HCT116 (cell line): ENCODE measurements around the gene IKZF3. TPM values are rescaled to one million over a fixed set of nuclear protein-coding genes. Genes with fewer than 3 reads are reported as not detected.

Source experiments
- ATAC-seq: fragments of 200-7000 bp; cut with Tn5 transposase; 2 replicates; pipeline ENCODE4 v1.9.1; 2020; ENCODE audit warnings: mild to moderate bottlenecking, moderate library complexity
- BruUV-seq: library from RNA; stranded (reverse); fragments of 400-500 nt; replicated peaks from 2 replicates; lab custom pipeline; 2021; lab: Mats Ljungman, UMichigan
- CTCF ChIA-PET: fragments of 300-600 bp; sonication (Branson Sonifier 250); formaldehyde crosslinking; loops from one replicate; lab custom pipeline; 2021; ENCODE audit warnings: antibody characterized with exemption; lab: Charles Lee
- POLR2A ChIA-PET: fragments of 300-600, 350-600 bp; sonication (Branson Sonifier 250); formaldehyde crosslinking; loops from one replicate; lab custom pipeline; 2021; ENCODE audit warnings: antibody characterized with exemption; lab: Charles Lee
- RAD21 ChIA-PET, 2 experiments: fragments of 300-600 bp; sonication (Branson Sonifier 250); formaldehyde crosslinking; loops; one replicate each; lab custom pipeline; 2023; ENCODE audit warnings: low total read pairs in 2 of 2; ENCODE audit not compliant: uncharacterized antibody in 2 of 2, unreplicated experiment in 2 of 2, low non-redundant PET in 1 of 2; lab: Charles Lee
- DNase-seq: peaks from one replicate; pipeline ENCODE4 v3.0.0-alpha.2; 2010; ENCODE audit warnings: low read depth, low spot score
- H2AFZ ChIP-seq: fragments of 200-600 bp; shearing (Covaris generic), sonication (generic); 2 replicates; pipeline ENCODE4 v1.6.1; 2017; ENCODE audit warnings: low read depth, mixed run types, mixed read lengths, antibody characterized with exemption, low read length; ENCODE audit not compliant: poor library complexity, severe bottlenecking
- H3K27ac ChIP-seq: 2 replicates; pipeline ENCODE4 v1.5.1; 2012; ENCODE audit warnings: low read depth, low read length
- H3K27me3 ChIP-seq: fragments of 200-600 bp; sonication (generic); 2 replicates; pipeline ENCODE4 v1.6.1; 2016; ENCODE audit warnings: mixed run types, low read length, mixed read lengths; ENCODE audit not compliant: insufficient read depth
- H3K36me3 ChIP-seq, 2 experiments: fragments of 200-500 bp in 1 of 2; fragments of 200-600 bp in 1 of 2; sonication (Bioruptor generic) in 1 of 2; sonication (generic) in 1 of 2; 2 replicates each; pipeline versions ENCODE4 v1.5.1 to v1.6.1; 2014 to 2016; ENCODE audit warnings: low read length in 2 of 2, inconsistent platforms in 1 of 2, mixed read lengths in 1 of 2, mixed run types in 1 of 2; ENCODE audit not compliant: insufficient read depth in 2 of 2, control insufficient read depth in 1 of 2
- H3K4me1 ChIP-seq, 2 experiments: fragments of 200-600 bp in 1 of 2; sonication (generic) in 1 of 2; 2 replicates each; pipeline versions ENCODE4 v1.5.1 to v1.6.1; 2012 to 2017; ENCODE audit warnings: low read length in 2 of 2, inconsistent platforms in 1 of 2, mild to moderate bottlenecking in 1 of 2, mixed read lengths in 1 of 2, mixed run types in 1 of 2, moderate library complexity in 1 of 2; ENCODE audit not compliant: insufficient read depth in 2 of 2, control insufficient read depth in 1 of 2
- H3K4me2 ChIP-seq: fragments of 200-600 bp; sonication (generic); 2 replicates; pipeline ENCODE4 v1.6.1; 2017; ENCODE audit warnings: mixed run types, low read length, mixed read lengths
- H3K4me3 ChIP-seq, 2 experiments: fragments of 200-600 bp in 1 of 2; sonication (generic) in 1 of 2; replicated peaks in 1 of 2; 2 replicates each; pipeline ENCODE4 v1.5.1; 2011 to 2016; ENCODE audit warnings: low read length in 2 of 2, control low read depth in 1 of 2, low read depth in 1 of 2, mild to moderate bottlenecking in 1 of 2, mixed read lengths in 1 of 2, mixed run types in 1 of 2
- H3K79me2 ChIP-seq: fragments of 200-600 bp; sonication (generic); 2 replicates; pipeline ENCODE4 v1.6.1; 2017; ENCODE audit warnings: mild to moderate bottlenecking, mixed run types, low read length, moderate library complexity, mixed read lengths; ENCODE audit not compliant: insufficient read depth
- H3K9ac ChIP-seq: fragments of 200-600 bp; sonication (generic); 2 replicates; pipeline ENCODE4 v1.6.1; 2016; ENCODE audit warnings: low read length, mixed read lengths
- H3K9me2 ChIP-seq: fragments of 200-600 bp; sonication (generic), shearing (Covaris generic); 2 replicates; pipeline ENCODE4 v1.6.1; 2017; ENCODE audit warnings: mixed run types, mild to moderate bottlenecking, moderate library complexity; ENCODE audit not compliant: insufficient read depth
- H3K9me3 ChIP-seq, 2 experiments: fragments of 200-500 bp in 1 of 2; fragments of 200-600 bp in 1 of 2; sonication (Bioruptor generic) in 1 of 2; sonication (generic) in 1 of 2; 2 replicates each; pipeline ENCODE4 v1.6.1; 2014 to 2017; ENCODE audit warnings: low read length in 2 of 2, mixed read lengths in 2 of 2, inconsistent platforms in 1 of 2, low read depth in 1 of 2, mild to moderate bottlenecking in 1 of 2, mixed run types in 1 of 2, moderate library complexity in 1 of 2; ENCODE audit not compliant: control insufficient read depth in 1 of 2, insufficient read depth in 1 of 2
- H4K20me1 ChIP-seq: fragments of 200-600 bp; sonication (generic), shearing (Covaris generic); 2 replicates; pipeline ENCODE4 v1.6.1; 2017; ENCODE audit warnings: mixed run types, mild to moderate bottlenecking, moderate library complexity; ENCODE audit not compliant: insufficient read depth
- CEBPB ChIP-seq: IDR thresholded peaks from 2 replicates; pipeline ENCODE4 v1.6.1; 2012; ENCODE audit warnings: low read depth
- EGR1 ChIP-seq: IDR thresholded peaks from 2 replicates; pipeline ENCODE4 v1.6.1; 2012; ENCODE audit warnings: low read depth
- EZH2phosphoT487 ChIP-seq: fragments of 200-600 bp; IDR thresholded peaks from 2 replicates; pipeline ENCODE4 v1.6.1; 2018; ENCODE audit warnings: antibody characterized with exemption, borderline replicate concordance
- POLR2AphosphoS5 ChIP-seq: IDR thresholded peaks from 2 replicates; pipeline ENCODE4 v1.6.1; 2011; ENCODE audit warnings: mild to moderate bottlenecking, low read depth, low read length, moderate library complexity
- SIN3A ChIP-seq: IDR thresholded peaks from 2 replicates; pipeline ENCODE4 v1.6.1; 2012; ENCODE audit warnings: low read depth
- SRF ChIP-seq: IDR thresholded peaks from 2 replicates; pipeline ENCODE4 v1.6.1; 2012; ENCODE audit warnings: low read depth
- TCF7L2 ChIP-seq: IDR thresholded peaks from 2 replicates; pipeline ENCODE4 v1.7.0; 2011; ENCODE audit warnings: borderline replicate concordance, inconsistent platforms; ENCODE audit not compliant: insufficient read depth, insufficient read length; ENCODE audit errors: extremely low read depth
- ZNF274 ChIP-seq: fragments of 200-500 bp; sonication (Bioruptor generic); IDR thresholded peaks from 2 replicates; pipeline ENCODE4 v1.6.1; 2014; ENCODE audit warnings: mild to moderate bottlenecking, low read depth, low read length, inconsistent platforms
- intact Hi-C: fragments of 100-400 bp; cut with micrococcal nuclease; formaldehyde crosslinking; loops from 2 replicates; pipeline ENCODE4 v1.10.0; 2022
- total RNA-seq: library from RNA; stranded (reverse); gene quantifications from one replicate; pipeline ENCODE4 v1.2.1, GENCODE V29; 2021; ENCODE audit not compliant: unreplicated experiment
- TF ChIP-seq, protein P1 (sequence below): IDR thresholded peaks from 2 replicates; pipeline ENCODE4 v1.6.1; 2012; ENCODE audit warnings: low read depth
- TF ChIP-seq, protein P2 (sequence below), 3 experiments: fragments of 200-600 bp in 1 of 3; sonication (generic) in 1 of 3; IDR thresholded peaks in 2 of 3; conservative IDR thresholded peaks in 1 of 3; 2 replicates each; pipeline ENCODE4 v1.5.1; 2012 to 2017; ENCODE audit warnings: low read depth in 2 of 3, low read length in 2 of 3, antibody characterized with exemption in 1 of 3, borderline replicate concordance in 1 of 3, control low read depth in 1 of 3, mild to moderate bottlenecking in 1 of 3, mixed read lengths in 1 of 3, mixed run types in 1 of 3, moderate library complexity in 1 of 3; ENCODE audit not compliant: insufficient read depth in 1 of 3
- TF ChIP-seq, protein P3 (sequence below): IDR thresholded peaks from 2 replicates; pipeline ENCODE4 v1.6.1; 2012

IKZF3 gene
- total RNA-seq, 1 experiment from 2014 or later = 0.30 TPM

DNA sequence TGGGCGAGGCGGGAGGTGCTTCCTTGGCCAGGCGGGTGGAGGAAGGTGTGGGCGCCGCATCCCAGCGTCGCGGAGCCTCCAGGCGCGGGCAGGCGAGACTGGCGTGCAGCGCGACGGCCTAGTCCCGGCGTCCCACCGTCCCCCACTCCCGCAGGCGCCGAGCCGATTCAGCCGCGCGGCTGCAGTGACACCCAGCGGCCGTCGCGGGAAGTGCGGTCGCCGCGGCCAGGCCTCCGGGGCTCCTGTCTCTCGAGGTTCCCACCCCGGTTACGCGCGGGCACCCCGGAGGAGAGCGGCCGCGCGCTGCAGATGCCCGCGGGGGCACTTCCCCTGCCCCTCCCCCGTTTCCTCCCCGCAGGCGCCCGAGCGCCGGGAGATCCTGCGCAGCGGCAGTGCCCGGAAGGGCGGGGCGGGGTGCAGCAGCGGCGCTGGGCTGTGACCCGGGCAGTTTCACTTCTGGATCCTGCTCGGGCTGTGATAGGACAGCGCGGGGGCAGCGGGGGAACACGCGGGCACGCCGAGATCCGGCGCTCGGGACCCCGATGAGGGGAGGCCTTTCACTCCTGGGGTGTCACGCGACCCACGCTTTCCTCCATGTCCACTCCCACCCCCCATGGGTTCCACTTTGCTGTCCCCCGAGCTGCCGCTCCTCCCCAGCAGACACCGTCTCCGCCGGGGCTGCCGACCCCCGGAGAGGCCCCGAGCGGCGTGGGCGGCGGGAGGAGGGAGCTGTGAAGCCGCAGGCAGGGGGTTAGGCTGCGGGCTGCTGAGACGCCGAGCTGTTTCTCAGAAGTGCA, 109.8 kb downstream of the IKZF3 start (continued):
- TF ChIP-seq, protein P1, sequence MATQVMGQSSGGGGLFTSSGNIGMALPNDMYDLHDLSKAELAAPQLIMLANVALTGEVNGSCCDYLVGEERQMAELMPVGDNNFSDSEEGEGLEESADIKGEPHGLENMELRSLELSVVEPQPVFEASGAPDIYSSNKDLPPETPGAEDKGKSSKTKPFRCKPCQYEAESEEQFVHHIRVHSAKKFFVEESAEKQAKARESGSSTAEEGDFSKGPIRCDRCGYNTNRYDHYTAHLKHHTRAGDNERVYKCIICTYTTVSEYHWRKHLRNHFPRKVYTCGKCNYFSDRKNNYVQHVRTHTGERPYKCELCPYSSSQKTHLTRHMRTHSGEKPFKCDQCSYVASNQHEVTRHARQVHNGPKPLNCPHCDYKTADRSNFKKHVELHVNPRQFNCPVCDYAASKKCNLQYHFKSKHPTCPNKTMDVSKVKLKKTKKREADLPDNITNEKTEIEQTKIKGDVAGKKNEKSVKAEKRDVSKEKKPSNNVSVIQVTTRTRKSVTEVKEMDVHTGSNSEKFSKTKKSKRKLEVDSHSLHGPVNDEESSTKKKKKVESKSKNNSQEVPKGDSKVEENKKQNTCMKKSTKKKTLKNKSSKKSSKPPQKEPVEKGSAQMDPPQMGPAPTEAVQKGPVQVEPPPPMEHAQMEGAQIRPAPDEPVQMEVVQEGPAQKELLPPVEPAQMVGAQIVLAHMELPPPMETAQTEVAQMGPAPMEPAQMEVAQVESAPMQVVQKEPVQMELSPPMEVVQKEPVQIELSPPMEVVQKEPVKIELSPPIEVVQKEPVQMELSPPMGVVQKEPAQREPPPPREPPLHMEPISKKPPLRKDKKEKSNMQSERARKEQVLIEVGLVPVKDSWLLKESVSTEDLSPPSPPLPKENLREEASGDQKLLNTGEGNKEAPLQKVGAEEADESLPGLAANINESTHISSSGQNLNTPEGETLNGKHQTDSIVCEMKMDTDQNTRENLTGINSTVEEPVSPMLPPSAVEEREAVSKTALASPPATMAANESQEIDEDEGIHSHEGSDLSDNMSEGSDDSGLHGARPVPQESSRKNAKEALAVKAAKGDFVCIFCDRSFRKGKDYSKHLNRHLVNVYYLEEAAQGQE = no peak
- TF ChIP-seq CEBPB (no peak), ZNF274 (no peak)
- TF ChIP-seq, all 23 proteins: peak for 10

DNA sequence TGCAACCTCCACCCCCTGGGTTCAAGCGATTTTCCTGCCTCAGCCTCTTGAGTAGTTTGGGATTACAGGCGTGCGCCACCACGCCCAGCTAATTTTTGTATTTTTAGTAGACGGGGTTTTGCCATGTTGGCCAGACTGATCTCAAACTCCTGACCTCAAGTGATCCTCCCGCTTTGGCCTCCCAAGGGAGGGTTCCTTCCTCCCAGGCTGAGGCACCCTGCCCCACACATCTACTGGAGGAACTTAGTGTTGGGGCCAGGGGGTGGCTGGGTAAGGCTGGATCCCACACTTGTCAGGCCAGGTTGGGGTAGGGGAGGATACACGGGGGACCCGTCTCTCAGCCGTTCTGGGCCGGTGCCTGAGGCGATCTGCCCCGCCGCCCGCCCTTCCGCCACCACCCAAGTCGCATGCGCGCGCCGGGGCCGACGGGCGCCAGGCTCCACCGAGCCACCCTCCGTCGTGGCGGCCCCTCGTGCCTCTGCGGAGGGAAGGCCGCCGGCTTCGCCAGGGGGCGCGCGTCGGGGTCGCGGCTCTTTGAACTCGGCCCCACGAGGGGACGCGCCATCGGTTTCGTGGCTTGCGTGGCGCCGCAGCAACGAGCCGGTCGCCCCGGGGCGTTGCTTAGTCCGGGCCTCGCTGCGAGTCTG, 110.5 kb downstream of the IKZF3 start:
- Histone ChIP-seq H3K9ac (peak overlapping the region; percentile 85), H3K27ac (peak overlapping the region; percentile 91), H3K79me2 (no peaks in the 10 kb centered on the region), H3K9me2 (no peaks in the 10 kb centered on the region), H2AFZ (peak overlapping the region; percentile 65), H4K20me1 (no peaks in the 10 kb centered on the region), H3K9me3 (no peaks in the 10 kb centered on the region), H3K36me3 (no peaks in the 10 kb centered on the region), H3K4me1 (peaks cover 33 to 55% of the 10 kb centered on the region in 2 experiments), H3K4me2 (peak overlapping the region; percentile 94), H3K27me3 (no peaks in the 10 kb centered on the region), H3K4me3 (peak overlapping the region; percentile 54 to 65)
- RAD21 ChIA-PET = interaction anchor here in 1 of 2 experiments (1.1 kb wide), 1 partner anchor 130 kb away, joined by 3 read pairs; no protein-coding TSS in a partner anchor
- CTCF ChIA-PET = interaction anchor here (1.1 to 2.1 kb wide), 5 partner anchors 14 to 132 kb away, joined by 3 to 14 read pairs (median 6); partner anchors contain the start of genes MIEN1 and PGAP3
- BruUV-seq = no TSS peak
- DNase-seq (no peak), ATAC-seq (peak; percentile 64)
- intact Hi-C loops = loop anchor here (1.0 to 5.0 kb wide), 3 partner anchors 81 to 205 kb away; no protein-coding TSS in a partner anchor
- POLR2A ChIA-PET = no interaction called here
- TF ChIP-seq EZH2phosphoT487 (no peak), SIN3A (no peak), EGR1 (no peak), POLR2AphosphoS5 (peak; percentile 57), ZNF274 (no peak), TCF7L2 (peak; percentile 98), SRF (no peak)
- TF ChIP-seq, protein P1 = no peak
- TF ChIP-seq, protein P2, sequence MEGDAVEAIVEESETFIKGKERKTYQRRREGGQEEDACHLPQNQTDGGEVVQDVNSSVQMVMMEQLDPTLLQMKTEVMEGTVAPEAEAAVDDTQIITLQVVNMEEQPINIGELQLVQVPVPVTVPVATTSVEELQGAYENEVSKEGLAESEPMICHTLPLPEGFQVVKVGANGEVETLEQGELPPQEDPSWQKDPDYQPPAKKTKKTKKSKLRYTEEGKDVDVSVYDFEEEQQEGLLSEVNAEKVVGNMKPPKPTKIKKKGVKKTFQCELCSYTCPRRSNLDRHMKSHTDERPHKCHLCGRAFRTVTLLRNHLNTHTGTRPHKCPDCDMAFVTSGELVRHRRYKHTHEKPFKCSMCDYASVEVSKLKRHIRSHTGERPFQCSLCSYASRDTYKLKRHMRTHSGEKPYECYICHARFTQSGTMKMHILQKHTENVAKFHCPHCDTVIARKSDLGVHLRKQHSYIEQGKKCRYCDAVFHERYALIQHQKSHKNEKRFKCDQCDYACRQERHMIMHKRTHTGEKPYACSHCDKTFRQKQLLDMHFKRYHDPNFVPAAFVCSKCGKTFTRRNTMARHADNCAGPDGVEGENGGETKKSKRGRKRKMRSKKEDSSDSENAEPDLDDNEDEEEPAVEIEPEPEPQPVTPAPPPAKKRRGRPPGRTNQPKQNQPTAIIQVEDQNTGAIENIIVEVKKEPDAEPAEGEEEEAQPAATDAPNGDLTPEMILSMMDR (IDR thresholded peaks at IDR 0.05 in 2 of 3, conservative IDR thresholded peaks at IDR 0.05 in 1 of 3; ENCODE audit: borderline replicate concordance in 1 of 3, insufficient read depth in 1 of 3, low read depth in 2 of 3, low read length in 2 of 3) = no peak
- TF ChIP-seq, protein P3, sequence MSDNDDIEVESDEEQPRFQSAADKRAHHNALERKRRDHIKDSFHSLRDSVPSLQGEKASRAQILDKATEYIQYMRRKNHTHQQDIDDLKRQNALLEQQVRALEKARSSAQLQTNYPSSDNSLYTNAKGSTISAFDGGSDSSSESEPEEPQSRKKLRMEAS = peak; percentile 82; the same call in 1 of the 2 replicates
